HG03520 (cell line): Measurements from ENCODE around the gene TRIM54.

Experiments used
- ATAC-seq: cut with Tn5 transposase; IDR thresholded peaks from one replicate; pipeline ENCODE4 v1.9.1; 2021; ENCODE audit warnings: mild to moderate bottlenecking, moderate library complexity; ENCODE audit not compliant: unreplicated experiment

Gene TRIM54, protein sequence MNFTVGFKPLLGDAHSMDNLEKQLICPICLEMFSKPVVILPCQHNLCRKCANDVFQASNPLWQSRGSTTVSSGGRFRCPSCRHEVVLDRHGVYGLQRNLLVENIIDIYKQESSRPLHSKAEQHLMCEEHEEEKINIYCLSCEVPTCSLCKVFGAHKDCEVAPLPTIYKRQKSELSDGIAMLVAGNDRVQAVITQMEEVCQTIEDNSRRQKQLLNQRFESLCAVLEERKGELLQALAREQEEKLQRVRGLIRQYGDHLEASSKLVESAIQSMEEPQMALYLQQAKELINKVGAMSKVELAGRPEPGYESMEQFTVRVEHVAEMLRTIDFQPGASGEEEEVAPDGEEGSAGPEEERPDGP

DNA sequence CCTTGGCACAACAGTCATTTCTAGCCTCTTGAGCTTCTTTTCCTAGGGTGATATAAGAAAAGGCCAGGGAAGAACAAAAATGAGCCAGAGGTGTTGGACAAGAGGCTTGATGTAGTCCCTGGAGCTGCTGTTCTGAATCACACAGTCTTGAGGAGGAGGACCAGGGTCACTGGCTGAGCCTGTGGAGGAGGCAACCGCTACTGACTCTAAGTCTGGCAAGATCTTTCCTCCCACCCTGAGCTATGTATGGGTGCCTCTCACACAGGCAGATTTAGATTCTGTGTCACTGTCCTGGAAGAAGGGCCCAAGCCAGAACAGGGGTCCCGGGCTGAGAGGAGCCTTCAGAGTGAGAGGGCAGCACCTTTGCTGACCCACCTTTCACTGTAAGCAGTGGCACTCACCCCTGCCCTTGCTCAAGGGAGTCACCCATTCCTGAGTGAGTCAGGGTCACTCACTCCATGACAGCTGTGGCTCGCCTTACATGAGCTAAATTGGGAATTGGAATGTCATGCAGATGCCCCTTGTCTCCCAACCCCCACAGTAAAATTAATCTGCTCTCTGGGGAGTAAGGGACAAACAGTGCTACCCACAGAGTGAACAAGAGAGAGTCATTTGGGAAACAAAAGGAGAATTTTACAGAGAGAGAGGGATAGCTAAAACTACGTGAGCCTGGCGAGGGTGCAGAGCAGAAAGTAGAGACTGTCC lies at the start of gene TRIM54:
Gene TRIM54 (plus strand): TSS at position 575 of the 705 bp plus-strand sequence. CDS start 303 bp downstream, outside the sequence.
- no peak for ATAC-seq

DNA sequence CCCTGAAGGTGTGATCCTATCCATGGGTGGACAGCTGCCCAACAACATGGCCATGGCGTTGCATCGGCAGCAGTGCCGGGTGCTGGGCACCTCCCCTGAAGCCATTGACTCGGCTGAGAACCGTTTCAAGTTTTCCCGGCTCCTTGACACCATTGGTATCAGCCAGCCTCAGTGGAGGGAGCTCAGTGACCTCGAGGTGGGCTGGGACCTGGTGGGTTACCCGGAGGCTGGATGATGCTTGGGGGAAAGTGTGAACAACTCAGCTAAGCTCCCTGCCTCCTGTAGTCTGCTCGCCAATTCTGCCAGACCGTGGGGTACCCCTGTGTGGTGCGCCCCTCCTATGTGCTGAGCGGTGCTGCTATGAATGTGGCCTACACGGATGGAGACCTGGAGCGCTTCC lies 48.9 kb upstream of the TRIM54 start:
- no peak for ATAC-seq

DNA sequence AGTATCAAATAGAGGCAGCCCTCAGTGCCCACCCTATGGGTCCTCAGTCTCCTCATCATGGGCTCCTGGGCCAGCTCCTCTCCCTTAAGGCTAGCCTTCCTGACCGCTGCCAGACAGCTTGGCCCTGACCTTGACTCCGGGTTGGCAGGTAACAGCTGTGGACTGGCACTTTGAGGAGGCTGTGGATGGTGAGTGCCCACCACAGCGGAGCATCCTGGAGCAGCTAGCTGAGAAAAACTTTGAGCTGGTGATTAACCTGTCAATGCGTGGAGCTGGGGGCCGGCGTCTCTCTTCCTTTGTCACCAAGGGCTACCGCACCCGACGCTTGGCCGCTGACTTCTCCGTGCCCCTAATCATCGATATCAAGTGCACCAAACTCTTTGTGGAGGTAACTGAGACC lies 46.1 kb upstream of the TRIM54 start:
- ATAC-seq: no peak

DNA sequence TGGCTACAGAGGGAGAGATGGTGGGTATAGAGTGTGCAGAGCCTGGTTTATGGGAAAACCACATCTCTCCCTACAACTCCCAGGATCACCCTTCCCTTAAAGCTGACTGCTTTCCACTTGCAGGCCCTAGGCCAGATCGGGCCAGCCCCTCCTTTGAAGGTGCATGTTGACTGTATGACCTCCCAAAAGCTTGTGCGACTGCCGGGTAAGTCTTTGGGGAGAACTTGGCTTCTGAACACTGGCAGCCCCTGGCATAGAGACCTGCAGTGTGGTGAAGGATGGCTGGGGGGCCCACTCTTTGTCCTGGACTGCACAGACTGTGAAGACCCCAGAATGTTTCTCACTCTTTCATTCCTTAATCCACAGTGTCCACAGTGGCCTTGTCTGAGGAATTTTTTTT lies 45.6 kb upstream of the TRIM54 start:
- ATAC-seq: no peak

DNA sequence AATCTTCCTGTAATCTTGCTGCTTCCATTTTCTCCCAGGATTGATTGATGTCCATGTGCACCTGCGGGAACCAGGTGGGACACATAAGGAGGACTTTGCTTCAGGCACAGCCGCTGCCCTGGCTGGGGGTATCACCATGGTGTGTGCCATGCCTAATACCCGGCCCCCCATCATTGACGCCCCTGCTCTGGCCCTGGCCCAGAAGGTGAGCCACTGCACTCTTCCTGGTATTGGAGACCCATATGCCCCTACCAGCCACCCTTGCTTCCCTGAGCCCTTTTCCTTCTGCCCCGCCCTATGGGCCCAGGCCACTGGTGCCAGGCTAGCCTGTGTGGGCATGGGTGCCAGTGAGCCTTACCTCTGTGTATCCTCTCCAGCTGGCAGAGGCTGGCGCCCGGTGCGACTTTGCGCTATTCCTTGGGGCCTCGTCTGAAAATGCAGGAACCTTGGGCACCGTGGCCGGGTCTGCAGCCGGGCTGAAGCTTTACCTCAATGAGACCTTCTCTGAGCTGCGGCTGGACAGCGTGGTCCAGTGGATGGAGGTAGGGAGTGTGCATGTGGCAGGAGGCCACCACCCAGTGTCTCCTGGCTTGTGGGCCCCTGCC lies 44.8 kb upstream of the TRIM54 start:
- ATAC-seq: no peak

DNA sequence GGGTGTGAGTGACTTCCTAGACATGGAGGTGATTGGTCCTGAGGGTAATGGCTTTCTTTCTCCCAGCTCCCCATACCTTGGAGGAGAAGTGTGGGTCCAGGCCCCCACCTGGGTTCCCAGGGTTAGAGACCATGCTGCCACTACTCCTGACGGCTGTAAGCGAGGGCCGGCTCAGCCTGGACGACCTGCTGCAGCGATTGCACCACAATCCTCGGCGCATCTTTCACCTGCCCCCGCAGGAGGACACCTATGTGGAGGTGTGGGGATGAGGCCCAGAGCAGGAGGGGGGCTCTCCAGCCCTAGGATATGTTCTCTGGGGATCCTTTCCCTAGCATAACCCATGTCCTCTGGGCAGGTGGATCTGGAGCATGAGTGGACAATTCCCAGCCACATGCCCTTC lies 43.3 kb upstream of the TRIM54 start:
- no peak for ATAC-seq

DNA sequence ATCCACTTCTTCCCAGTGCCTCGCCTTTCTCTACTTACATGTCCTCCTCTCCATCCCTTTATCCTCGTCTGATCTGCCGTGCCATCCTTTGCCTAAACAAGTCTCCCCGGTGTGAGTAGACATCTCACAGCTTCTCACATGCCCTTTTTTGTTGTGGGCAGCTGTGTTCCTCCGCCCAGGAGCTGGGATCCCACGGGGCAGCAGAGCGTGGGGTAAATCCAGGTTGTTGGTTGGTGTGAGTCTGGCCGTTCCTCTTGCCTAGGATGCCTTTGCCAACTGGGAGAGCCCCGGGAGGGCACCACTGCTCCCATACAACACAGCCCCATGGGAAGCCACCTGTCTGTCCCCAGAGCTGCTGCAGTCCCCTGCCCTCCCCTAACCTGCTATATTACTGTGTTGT lies 41.8 kb upstream of the TRIM54 start:
- no peak for ATAC-seq

DNA sequence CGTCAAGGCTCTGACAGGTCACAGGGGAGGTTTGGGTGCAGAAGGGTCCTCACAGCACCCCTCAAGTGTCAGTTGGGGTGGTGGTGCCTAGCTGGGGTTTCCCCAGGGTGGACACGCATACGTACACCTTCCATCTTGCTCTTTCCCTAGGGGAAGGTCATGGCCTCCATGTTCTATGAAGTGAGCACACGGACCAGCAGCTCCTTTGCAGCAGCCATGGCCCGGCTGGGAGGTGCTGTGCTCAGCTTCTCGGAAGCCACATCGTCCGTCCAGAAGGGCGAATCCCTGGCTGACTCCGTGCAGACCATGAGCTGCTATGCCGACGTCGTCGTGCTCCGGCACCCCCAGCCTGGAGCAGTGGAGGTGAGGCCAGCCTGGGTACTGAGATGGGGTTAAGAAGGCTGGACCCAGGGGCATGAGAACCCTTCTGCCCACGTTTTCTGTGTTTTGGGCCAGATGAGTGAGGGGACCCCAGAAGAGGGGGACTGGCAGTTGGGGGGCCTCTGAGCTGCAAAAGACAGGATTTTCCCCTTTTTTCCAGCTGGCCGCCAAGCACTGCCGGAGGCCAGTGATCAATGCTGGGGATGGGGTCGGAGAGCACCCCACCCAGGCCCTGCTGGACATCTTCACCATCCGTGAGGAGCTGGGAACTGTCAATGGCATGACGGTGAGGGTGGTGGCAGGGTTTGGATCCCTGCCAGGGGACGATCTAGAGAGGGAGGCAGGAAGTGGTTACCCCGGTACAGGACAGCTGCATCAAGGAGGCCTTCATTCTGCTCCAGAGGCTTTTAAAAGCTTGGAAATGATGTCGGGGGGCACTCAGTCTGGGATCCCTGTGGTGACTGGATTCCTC lies 40.2 kb upstream of the TRIM54 start:
- ATAC-seq: no peak

DNA sequence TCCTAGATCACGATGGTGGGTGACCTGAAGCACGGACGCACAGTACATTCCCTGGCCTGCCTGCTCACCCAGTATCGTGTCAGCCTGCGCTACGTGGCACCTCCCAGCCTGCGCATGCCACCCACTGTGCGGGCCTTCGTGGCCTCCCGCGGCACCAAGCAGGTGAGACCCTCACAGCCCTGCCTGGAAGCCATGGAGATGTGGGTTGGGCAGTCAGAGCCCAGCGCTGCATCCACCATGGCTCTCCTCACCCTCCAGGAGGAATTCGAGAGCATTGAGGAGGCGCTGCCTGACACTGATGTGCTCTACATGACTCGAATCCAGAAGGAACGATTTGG lies 39.6 kb upstream of the TRIM54 start:
- ATAC-seq: no peak

DNA sequence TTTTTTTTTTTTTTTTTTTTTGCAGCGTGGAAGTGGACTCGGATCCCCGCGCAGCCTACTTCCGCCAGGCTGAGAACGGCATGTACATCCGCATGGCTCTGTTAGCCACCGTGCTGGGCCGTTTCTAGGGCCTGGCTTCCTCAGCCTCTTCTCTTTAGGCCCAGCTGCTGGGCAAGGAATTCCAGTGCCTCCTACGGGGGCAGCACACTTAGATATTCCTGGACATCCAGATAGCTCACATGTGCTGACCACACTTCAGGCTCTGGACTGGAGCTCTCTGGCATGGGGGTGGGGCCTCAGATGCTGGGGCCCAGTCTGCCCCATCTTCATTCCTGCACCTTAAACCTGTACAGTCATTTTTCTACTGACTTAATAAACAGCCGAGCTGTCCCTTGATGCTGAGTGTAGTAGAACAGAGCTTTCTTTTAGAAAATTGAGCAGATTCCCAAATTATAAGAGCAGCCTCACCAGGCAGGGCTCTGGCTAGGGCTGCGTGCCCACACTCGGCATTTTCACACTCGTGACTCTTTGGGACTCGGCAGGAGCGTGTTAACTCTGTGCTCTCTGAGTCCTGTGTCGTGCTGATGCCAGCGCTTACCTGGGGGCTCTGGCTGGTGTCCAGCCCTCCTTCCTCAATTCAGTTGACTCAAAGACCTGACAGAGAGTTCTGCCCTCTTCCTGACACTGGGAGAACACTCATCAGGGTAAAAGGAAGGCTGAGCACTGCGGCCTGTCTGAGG lies 38.7 kb upstream of the TRIM54 start:
- ATAC-seq: no peak

DNA sequence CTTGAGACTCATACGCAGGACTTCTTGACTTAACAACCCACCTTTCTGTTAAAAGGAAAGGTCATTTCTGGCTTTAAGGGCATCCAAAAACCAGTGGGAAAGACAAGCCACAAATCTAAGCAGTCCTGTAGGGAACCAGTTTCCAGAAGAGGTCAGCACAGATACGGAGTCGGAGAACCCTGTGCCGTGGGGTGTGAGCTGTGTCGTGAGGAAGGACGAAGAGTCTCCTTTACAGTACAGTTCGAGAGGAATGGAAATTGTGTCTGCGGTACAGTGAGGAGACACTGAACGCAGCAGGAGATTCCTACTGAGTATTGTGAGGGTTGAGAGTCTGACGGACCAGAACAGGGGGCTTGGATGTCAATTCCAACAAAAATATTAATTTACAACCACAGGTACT lies 37.1 kb upstream of the TRIM54 start:
- no peak for ATAC-seq

DNA sequence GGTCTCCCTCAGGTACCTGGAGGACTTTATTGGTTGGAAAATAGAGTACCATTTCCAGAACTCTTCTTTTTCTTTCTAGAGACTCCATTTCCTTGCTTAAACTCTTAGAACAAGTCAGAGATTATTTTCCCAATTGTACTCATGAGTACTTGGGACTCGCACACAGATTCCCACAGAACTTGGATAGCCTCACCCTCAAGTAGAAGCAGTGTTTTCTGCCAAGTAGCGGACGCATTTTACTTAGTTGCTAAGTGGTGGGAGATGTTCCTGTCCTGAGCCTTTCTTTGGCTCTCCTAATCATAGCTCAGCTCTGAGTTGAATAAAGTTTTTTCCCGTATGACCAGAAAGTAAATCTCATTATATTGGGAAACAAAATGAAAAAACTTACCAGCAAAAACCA lies 36.6 kb upstream of the TRIM54 start:
- ATAC-seq: no peak

DNA sequence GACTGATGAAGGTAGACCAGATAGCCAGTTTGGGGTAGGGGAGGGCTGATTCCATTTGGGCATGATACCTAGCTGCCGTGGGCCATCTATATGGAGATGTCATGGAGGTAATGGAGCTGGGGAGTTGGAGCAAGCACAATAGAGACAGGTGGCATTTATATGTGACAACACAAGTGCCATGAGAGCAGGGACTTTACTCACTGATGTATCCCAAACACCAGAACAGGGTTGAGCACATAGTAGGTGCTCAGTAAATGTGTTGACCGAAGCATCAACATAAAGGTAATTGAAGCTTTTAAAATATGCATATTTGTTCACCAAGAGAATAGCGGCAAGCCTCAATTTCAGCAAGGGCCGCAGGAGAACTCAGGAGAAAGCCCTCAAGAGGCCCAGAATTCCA lies 34.3 kb upstream of the TRIM54 start:
- ATAC-seq: no peak

DNA sequence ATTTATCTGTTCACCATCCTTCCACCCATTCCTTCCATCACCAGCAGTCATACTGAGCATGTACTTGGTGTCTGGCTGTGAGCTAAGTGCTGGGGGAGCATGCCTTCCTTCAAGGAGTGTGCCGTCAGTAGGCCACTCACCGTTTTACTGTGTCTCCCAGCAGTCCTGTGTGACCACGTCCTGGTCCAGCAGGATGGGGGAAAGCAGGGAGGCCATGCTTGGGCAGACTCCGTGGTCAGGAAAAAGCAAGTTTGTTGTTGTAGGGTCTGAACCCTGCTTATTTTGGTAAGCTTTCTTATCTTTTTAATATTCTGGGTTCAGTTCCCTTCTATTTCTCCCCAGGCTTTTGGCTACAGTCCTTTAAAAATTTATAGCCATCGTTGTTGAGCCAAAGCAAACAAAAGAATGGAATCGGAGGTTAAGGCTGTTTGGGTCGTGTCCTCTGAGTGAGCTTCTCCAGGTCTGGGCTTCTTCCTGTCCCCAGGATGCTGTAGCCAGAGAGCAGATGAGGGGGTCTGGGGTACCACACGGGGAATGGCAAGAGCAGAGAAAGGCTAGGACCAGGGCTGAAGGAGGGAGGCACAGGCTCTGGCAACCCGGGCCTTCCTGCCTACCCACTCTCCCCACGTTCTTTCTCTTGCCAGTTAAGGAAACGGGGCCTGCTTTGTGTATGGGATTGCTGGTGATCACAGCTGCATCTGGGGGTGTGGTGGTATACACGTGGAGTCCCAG lies 32.9 kb upstream of the TRIM54 start:
- no peak for ATAC-seq

DNA sequence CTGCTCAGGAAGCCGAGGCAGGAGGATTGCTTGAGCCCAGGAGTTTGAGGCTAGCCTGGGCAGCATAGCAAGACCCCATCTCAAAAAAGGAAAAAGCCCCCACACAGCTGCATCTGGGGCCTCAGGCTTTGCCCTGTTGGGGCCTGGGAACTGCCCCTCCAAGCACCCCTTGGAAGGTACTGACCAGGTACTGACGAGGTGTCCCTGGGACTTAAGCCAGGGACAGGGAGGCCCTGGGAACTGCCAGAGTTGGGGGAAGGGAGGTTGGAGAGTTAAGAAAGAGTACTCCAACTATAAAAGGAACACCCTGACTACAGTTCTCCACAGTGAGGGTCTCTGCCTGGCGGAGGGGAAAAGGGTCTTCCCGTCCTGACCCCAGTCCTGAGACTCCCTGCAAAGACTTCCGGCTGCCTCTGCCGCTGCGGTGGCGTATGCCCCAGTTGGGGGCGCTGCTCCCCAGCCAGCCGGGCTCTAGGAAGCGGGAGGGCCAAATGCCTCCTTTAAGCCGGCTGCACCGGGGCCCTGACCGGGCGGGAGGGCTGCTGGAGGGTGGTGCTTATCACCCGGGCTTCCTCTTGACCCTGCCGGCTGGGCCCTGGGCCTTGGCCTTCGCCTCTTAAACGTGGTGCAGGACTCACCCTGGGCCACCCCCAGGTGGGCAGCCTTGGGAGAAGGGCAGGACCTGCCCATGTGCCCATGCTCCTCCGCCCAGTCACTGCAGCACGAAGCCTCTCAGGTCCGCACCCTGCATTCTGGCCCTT lies 32.2 kb upstream of the TRIM54 start:
- no peak for ATAC-seq

DNA sequence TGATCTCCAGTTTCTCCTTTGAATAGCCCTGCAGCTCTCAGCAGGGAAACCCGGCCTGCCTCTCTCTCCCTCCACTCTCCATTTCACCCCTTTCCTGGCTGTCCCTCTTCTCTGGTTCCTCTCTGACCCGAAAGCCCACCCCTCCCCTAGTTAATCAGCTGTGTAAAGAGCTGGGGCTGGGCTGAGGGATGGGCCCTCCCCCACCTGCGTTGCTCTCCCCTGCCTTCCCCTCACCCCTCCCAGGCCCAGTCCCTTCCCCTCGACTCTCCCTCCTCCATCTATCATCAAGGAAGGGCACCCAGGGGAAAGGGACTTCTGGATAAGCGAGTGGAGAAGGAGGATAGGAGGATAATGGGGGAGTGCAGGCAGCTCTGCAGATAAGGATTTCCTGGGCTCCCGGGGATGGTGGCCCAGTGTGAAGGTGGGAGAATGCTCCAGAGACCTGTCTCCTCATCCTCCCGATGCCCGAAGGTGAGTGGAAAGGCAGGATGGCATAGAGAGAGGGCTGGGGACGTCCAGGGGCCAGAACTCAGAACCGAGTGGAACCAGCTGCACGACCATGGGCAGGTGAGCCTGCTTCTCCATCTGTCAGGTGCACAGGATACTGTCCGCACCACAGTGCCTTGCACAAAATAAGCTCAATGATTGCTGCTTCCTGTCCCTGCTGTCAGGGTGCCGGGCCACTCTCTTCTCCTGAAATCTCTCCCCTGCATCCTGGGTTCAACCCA lies 31.4 kb upstream of the TRIM54 start:
- ATAC-seq: no peak

DNA sequence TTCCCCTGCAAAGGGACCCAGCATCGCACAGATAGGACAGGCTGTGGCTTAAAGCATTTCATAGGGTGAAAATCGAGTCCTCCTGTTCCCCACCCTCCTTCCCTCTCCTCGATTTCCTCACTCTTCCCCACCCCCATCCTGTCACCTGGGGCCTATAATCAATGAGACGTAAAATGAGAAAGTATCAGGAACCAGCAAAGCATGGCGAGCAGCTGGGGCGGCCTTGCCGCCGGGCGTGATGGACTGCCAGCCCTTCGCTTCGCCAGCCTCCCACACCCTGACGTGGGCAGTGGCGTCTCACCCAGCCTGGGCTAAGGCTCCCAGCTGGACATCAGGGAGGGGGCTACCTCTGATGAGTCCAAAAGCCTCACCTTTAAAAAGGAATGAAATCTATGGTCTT lies 30.5 kb upstream of the TRIM54 start:
- ATAC-seq: no peak

DNA sequence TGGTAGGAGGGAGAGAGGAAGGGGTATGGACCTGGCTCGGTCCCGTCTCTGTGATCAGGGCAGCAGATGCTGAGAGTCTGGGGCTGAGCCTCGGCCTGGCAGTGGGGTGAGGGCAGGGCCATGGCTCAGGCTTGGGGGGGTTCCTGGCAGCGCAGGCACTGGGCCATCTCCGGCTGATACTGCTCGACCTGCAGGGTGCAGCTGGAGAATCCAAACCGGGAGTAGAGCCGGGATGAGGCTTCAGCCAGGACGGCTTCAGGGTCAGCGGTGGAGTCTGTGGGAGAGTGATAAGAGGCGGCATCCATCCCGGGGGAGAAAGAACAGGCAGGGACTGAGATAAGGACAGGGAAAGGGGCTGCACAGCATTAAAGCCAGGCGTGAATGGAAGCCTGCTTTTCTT lies 27.0 kb upstream of the TRIM54 start:
- no peak for ATAC-seq

DNA sequence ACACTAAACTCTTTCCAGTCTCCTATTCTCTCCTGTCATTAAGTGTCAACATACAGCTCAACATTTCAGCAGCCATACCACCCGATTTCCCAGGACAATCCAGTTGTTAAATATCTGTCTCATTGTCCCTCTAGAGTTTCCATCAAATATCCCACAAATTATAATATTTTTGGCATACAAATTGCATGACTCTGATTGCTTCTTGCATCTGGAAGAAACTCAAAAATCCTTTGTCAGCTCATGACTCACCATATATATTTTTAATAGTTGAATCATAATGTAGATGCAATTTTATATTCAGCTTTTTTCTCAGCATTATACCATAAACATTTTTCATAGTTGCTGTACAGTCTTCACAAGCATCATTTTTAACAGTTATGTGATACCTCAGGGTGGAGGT lies 26.6 kb upstream of the TRIM54 start:
- no peak for ATAC-seq
